IPS-11a (cell line): Measurements from ENCODE around the gene KCNN4.

ENCODE experiments used
- H3K4me3 ChIP-seq: one replicate; pipeline ENCODE4 v1.5.1; 2013; ENCODE audit warnings: low read depth, low read length, control low read depth

KCNN4 gene

DNA sequence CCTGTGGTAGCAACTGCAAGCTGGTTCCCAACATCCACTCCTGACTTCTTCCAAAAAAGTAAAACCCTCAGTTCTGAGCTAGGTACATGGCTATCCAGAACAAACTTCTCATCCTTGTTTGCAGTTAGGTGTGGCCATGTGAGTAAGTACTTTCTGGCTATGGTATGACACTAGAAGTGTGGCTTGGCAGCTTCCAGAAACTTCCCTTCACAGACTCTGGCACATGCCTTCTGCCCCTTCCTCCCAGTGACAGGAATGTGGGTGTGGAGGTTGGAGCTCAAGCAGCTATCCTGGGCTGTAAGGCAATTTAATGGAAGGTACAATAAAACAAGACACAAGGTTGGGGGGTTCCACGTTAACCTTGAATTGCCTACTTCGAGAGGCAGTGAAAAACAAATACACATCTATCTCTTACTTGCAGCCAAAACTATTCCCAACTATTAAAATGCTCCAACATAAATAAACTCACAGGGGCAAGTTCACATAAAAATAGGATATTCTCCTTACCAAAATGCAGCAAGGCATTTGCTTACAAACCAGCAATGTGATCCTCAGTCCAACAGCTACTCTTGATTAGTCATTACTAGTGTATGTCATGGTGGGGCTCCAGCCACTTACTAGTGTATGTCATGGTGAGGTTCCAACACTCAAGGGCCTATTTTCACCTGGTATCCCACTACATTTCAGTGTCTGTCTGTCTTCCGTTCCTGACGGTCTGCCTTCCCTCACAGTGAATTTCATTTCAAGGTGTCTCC is 29.1 kb downstream of the KCNN4 start:
- no peak overlapping the region for H3K4me3 ChIP-seq

DNA sequence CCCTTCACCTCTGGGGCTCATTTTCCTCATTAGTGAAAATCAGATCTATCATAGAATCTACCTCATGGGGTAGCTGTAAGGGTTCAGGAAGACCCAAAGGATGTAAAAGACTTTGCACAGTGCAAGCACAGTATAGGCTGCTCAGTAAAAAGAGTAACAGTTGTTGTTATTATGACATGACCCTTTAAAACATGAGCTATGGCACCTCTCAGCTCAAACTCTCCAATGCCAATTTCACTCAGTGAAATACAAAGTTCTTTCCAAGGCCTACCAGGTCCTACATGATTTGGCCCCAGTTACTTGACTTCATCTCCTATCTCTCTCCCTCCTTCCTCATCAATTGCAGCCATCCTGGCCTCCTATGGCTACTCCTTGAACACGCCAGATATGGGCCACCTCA is 30.9 kb downstream of the KCNN4 start:
- no peak overlapping the region for H3K4me3 ChIP-seq

DNA sequence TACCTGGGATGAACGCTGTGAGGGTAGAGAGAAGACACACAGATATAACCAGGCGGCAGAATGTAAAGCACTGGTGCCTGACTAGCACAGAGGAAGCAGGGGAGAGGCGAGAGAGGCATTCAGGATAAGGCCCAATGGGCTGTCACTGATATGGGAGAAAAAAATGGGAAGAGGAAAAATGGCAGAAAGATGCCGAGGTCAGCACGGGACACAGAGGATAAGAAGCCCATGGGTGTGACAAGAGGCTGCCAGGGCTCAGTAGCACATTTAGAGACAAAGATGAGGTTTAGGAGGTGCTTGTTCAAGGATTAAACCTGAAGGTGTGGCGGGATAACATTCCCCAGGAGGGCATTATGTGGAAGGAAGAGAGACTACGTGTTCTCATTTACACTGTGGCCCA is 31.6 kb downstream of the KCNN4 start:
- no peak overlapping the region for H3K4me3 ChIP-seq

DNA sequence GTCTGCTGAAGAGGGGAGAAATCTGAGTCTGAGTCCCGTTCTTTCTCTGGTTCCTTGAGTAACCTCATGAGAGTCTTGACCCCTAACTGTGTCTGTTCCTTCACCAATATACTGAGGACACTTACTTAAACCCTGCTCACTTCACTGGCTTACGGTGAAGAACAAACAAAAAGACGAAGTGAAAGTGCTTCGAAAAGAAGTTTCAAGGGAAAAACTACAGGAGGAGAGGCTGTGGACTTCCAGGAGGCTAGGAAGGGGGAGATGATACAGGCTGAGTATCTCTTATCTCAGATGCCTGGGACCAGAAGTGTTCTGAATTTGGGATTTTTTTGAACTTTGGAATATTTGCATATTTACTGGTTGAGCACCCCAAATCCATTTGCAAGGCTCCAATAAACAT is 32.1 kb downstream of the KCNN4 start:
- no peak overlapping the region for H3K4me3 ChIP-seq

DNA sequence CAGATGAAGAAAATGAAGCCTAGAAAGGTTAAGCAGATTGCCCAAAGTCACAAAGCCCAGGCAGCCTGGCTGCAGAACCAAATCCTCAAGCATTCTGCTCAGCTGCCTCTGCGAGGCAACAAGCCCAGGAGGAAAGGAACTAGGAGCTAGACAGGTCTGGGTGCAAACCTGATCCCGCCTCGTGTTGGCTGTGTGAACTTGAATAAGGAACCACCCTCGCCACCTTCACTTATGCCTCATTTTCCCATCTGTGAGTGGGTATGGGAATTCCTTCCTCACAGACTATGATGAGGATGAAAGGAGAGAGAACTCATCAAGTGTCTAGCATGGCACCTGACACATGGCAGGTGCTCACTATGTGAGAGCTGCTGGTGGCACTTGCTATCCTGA is 32.6 kb downstream of the KCNN4 start:
- no peak overlapping the region for H3K4me3 ChIP-seq

DNA sequence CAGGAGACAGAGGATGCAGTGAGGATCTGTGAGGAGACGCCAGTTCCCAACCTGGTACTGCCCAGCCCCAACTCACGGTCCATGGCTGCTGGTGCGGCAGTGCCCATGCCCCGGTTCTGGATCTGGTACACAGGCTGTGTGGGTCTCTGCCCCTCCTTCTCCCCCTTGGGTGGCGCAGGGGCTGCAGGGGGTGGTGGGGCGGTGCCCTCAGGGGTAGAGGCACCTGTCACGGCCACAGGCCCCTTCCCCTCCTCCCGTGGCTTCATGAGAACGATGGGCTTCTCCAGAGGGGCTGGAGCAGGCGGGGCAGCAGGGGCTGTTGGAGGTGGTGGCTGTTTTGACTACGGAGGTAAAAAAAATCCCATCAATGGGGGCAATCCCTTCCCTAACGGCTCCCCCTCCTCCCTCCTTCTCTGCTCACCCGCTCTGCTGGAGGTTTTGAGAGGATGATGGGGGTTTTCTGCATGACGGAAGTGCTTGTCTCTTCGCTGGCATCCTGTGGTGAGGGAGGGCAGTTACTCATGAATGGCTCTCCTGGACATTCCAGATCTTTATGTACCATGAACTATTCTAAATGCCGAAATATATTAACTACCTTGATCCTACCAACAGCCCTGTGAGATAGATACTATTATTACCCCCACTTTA is 33.1 kb downstream of the KCNN4 start:
- H3K4me3 ChIP-seq, result no peak overlapping the region

DNA sequence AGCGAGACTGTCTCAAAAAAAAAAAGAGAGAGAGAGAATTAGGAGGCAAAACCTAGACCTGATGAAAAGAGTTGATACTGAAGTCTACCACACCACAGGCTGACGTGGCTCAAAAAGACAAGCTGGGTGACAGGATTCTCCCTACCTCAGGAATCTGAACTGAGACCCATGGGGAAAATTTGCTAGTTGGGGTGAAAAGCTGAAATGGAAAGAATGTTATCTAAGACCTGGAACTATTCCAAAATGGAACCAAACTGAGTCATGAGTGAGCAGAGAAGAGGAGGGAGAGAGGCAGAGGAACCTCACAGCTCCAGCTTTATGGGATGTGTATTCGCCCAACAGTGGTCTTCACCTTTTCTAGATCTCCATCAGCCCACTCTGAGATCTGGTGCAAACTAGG is 37.7 kb downstream of the KCNN4 start:
- H3K4me3 ChIP-seq, result no peak overlapping the region

DNA sequence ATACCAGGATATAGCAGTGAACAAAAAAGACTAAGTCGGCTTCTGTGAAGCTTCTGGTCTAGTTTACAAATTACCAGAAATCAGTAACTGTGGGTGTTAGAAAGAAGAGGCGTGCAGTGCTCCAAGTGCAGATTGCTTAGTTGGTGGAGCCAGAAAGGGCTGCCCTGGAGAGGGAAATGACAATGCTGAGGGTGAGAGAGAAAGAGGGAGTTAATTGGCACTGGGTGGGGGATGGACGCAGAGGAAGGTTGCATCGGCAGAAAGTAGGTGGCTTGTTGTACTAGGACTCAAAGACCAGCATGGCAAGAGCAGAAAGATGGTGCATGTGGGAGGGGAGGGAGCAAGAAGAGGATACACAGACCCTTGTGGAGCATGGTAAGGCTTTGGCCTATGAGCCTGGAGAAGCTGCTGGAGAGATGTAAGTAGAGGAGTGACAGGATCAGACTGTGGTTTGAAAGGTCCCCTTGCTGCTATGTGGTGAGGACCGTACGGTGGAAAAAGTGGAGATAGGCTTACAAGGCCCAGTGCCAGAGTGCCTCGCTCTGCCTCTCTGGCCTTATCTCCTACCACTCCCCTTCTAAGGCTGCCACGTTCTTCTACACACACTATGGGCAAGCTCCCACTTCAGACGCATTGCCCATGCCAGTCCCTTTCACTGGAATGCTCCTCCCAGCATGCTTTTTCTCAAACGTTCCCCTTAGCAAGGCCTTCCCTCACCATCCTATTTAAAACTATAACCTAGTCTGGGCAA is 39.5 kb downstream of the KCNN4 start:
- no peak overlapping the region for H3K4me3 ChIP-seq

DNA sequence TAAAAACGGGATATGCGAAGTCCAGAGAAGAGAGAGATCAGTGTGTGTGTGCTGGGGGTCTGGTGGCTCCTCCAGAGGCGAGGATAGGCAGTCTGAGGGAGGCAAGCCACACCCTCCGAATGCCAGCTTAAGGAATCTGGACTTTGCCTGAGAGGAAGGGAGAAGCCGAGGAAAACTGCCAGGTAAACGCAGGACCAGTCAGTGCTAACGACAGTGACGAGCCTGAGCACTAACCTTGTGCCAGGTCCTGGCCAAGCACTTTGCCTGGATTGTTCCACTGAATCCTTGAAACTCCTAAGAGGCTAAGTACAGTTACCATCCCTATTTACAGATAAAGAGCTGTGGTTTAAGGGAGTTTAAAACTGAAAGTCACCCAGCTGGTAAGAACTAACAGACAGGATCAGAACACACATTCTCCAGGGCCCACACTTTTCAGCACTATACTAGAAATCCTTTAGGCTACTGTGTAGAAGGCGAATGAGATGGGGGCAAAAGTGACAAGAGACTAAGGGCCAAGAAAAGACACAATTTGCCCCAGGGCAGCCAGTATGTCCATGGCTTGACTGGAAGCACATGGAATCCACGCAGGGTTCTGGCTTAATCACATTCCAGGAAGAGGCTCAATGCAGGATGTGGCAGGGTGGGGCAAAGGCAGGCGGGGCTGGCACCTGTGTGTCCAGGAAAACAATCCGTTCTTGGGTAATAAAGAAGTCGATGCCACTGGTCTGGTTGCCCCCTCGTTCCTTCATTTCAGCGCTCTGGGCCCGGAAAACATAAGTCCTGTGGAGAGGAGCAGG is 41.1 kb downstream of the KCNN4 start:
- H3K4me3 ChIP-seq, result no peak overlapping the region

DNA sequence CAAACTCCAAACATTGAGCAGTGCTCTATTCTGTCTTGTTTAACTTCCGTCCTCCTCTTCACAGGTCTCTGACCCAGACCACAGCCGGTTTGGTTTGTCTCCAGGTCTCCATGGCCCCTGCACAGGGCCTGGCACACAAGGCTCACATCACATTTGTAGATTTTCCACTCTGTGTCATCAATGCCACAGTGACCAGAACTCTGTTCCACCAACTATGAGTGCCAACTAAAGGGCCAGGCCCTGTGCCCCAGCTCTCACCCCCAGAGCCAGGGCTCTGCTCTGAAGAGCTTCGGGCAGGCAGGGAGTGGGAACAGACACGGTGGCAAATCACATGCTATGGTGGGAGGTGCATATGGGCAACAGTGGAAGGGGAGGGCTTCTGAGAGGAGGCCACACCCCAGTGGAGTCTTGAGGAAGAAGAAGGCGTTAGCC is 42.0 kb downstream of the KCNN4 start:
- H3K4me3 ChIP-seq, result no peak overlapping the region

DNA sequence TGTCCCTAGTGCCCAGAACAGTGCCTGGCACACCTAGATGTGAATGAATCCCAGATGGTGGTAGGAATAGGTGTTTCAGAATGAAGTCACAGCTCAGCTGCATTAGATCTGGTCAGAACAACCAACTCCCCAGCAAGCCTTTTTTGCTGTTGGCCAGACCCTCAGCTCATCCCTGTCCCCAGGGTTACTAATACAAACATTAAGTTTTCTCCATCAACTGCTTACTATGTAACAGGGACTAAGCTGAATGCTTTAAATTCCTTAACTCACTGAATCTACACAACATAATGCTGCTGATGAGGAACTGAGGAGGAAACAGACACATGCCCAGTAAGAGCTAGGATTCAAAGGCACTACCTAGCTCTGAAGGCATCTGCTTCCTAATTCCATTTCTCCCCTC is 44.8 kb downstream of the KCNN4 start:
- H3K4me3 ChIP-seq, result no peak overlapping the region

DNA sequence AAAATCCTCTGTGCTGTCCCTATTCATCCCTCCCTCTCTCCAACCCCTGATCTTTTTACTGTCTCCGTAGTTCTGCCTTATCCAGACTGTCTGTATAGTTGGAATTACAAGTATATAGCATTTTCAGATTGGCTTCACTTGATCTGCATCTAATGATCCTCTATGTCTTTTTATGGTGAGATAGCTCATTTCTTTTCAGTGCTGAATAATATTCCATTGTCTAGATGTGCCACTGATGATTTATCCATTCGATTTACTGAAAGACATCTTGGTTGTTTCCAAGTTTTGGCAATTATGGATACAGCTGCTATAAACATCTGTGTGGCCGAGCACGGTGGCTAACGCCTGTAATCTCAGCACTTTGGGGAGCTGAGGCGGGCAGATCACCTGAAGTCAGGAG is 45.8 kb downstream of the KCNN4 start:
- no peak overlapping the region for H3K4me3 ChIP-seq

DNA sequence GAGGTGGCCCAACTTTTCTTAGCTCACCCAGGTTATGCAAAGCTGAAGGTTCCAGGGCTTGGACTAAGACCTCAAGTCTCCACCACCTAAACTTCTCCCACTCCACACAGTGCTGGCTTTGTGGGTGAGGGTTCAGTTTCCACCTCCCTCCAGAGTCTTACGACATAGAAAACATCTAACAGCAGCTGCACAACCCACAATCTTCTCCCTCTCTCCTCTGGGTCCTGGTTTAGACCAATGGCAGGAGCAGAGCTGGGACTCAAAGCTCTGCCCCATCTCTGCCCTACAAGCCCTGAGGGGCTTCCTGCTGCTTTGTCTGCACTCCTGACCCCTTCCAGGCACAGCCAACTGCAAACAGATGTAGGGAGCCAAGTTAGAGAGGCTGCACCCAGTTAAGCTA is 48.9 kb downstream of the KCNN4 start:
- no peak overlapping the region for H3K4me3 ChIP-seq

DNA sequence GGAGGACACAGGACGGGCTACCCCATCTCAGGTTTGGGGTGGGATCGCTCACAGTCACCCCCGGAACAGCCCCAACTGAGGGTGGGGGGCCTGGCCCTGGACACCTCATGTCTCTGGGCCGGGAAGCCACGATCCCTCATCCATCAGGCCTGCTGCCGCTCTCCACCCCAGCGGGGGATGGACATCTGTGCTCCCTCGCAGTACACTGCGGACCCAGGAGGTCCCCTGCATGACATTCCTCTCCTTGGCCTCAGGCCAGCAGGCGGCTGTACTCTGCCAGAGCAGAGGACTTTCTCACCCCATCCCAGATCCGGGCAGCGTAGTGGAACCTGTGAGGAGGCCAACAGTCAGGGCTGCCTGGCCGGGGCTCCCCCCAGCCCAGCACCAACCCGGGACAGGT is 49.4 kb downstream of the KCNN4 start:
- no peak overlapping the region for H3K4me3 ChIP-seq

DNA sequence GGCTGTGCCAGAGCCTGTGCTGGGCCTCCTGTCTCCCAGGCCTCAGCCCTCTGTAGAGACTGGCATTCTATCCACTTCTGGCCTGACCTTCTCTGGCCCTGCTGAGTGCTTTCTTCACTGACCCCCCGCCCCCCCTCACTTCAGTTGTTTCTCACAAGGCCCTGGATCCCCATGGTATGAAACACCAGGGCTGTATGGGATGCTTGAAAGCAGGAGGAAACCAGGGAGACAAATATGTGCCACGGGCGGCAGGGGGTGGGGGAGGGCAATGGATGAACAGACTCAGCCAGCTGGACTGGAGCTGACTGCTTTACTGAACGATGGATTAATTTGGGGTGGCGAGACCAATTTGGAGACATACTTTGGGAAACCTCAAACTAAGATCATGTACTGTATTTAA is 50.9 kb downstream of the KCNN4 start:
- H3K4me3 ChIP-seq, result no peak overlapping the region

DNA sequence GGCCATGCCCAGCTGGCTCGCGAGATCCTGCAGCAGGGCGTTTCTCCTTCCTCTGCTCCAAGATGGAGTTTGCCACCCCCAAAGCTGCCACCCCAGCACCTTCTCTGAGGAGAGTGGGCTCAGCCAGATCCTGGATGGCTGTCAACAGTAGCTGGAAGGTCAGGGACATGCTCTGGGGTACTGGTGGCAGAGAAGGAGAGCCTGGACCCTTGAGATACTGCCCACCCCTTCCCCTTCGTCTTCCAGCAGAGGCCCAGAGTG is 53.2 kb downstream of the KCNN4 start:
- no peak overlapping the region for H3K4me3 ChIP-seq

DNA sequence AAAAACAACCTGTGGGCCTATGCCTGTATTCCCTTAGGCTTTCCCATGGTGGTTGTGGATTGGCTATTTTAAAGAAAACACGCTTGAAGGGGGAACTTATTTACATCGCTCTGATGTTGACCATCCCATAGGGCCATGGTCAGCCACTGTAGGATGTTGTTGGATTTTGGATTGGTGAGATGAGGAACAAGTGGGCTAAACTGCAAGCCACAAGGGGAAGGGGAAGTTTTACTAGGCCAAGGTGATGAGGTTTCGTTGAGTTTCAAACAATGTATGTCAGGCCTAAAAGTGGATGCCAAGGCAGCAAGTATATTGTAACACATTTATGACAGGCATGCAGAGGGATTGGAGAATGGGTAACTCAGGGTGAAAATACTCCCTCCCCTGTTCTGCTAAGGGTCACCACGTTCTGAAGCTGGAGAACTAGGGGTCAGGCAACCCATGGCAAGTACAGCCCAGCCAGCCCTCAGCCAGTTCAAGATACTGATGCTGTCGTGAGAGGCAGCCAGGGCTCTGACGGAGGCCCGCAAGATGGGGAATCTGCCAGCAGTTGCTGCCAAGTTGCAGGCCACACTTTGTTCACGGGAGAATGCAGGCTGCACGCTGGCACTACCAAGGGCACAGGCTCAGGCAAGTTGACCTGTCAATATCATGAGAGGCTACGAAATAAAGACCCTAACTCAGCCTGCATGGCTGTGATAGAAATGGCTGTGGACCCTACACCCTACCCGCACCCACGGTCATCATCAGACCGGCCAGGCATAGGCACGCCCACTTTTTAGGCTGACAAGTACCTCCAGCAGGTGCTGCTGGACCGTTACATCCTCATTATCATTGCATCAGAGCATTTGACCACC is 53.8 kb downstream of the KCNN4 start:
- H3K4me3 ChIP-seq, result no peak overlapping the region

DNA sequence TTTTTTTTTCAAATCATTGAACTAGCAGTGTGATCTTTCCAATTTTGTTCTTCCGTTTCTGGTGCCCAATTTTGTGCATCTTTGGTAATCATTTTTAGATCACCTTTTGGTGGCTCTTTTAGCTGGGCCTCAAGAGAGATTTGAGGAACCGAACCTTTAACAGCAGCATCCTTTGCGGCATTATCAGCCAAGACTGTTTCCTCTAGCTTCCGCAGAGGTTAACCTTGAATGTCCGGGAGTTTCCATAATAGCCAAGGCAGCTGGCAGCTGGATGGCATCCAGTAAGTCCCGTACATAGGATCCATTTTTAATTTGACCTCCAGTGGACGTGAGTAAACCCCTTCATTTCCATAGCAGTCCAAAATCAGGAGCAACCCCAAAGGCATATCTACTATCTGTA is 55.3 kb downstream of the KCNN4 start:
- H3K4me3 ChIP-seq, result no peak overlapping the region

DNA sequence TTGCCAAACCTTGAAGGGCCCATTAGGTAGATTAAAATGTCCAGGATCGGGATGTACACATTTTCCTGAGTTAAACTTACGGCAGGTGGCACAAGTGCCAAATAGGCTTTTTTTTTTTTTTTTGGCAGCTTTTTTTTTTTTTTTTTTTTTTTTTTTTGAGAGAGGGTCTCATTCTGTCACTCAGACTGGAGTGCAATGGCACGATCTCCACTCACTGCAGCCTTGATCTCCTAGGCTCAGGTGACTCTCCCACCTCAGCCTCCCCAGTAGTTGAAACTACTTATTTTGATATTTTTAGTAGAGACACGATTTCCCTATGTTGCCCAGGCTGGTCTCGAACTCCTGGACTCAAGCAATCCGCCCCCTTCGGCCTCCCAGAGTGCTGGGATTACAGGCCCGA is 55.9 kb downstream of the KCNN4 start:
- no peak overlapping the region for H3K4me3 ChIP-seq

DNA sequence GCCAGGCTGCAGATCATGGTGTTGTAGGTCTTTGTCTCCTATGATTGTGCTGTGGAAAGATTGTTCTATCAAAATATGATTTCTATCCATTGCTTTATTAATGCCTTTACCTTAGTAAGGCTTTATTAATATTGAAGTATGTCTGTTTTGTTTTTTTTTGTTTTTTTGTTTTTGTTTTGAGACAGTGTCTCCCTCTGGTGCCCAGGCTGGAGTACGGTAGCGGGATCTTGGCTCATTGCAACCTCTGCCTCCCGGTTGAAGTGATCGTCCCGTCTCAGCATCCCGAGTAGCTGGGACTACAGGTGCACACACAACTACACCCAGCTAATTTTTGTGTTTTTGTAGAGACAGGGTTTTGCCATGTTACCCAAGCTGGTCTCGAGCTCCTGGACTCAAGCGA is 57.2 kb downstream of the KCNN4 start:
- no peak overlapping the region for H3K4me3 ChIP-seq
